ENCODE results near the gene WIPF1.

WIPF1 gene

DNA sequence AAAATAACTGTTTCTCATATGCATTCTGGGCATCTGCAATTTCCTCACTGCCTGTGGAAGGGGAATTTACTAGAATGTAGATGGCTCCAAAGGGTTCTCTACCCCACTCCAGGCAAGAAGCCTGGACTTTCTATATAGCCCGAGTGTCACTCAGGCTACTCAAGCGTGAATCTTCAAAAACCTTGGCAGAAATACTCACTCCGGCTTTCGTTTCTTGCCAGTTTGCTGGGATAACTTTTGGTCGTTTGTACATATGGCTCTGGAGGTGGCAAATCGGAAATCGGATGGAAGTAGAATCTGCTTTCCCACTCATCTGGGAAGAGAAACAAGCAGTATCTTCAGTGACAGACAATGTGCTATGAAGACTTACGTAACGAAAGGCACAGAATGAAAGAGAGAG lies 30.7 kb downstream of the WIPF1 start:
- H3K4me3 Mint-ChIP-seq = no peak overlapping the region
- peaks cover 2% of the 10 kb centered on the region for H3K27me3 Mint-ChIP-seq (ENCODE audit: low read depth, poor library complexity)
- peaks cover 45% of the 10 kb centered on the region for H3K36me3 Mint-ChIP-seq (ENCODE audit: low read depth)
- peaks cover 6% of the 10 kb centered on the region for H3K4me1 Mint-ChIP-seq
- DNase-seq = no peak
- TF ChIP-seq, protein P1, sequence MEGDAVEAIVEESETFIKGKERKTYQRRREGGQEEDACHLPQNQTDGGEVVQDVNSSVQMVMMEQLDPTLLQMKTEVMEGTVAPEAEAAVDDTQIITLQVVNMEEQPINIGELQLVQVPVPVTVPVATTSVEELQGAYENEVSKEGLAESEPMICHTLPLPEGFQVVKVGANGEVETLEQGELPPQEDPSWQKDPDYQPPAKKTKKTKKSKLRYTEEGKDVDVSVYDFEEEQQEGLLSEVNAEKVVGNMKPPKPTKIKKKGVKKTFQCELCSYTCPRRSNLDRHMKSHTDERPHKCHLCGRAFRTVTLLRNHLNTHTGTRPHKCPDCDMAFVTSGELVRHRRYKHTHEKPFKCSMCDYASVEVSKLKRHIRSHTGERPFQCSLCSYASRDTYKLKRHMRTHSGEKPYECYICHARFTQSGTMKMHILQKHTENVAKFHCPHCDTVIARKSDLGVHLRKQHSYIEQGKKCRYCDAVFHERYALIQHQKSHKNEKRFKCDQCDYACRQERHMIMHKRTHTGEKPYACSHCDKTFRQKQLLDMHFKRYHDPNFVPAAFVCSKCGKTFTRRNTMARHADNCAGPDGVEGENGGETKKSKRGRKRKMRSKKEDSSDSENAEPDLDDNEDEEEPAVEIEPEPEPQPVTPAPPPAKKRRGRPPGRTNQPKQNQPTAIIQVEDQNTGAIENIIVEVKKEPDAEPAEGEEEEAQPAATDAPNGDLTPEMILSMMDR (IDR thresholded peaks at IDR 0.05) = no peak
- no peaks in the 10 kb centered on the region for H3K9me3 Mint-ChIP-seq
- no peak overlapping the region for H3K27ac Mint-ChIP-seq

GRCh38 chr2:174563530-174564282 lies 33.9 kb downstream of the WIPF1 start:
- no peak overlapping the region for H3K27ac Mint-ChIP-seq

DNA sequence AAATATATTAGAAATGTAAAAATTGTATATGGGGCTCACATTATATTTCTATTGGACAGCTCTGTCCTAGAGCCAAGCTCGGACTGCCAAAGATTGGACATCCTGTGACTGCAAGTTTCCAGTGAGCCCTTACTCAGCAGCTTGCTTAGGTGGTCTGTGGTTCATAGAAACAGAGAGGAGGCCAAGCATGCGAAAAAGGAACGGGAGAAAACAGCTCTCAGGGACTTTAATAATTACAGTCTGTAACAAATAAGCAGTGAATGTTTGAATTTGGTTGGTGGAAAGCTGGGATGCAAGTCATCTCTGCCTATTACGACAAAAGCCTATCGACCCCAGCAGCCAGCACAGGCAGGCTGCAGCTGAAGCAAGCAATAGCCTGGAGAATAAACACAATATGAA lies 35.6 kb downstream of the WIPF1 start:
- peaks cover 4% of the 10 kb centered on the region for H3K27me3 Mint-ChIP-seq (ENCODE audit: low read depth, poor library complexity)
- peaks cover 17% of the 10 kb centered on the region for H3K36me3 Mint-ChIP-seq (ENCODE audit: low read depth)
- H3K27ac Mint-ChIP-seq = no peak overlapping the region
- TF ChIP-seq, protein P1 (IDR thresholded peaks at IDR 0.05) = no peak
- H3K9me3 Mint-ChIP-seq = no peaks in the 10 kb centered on the region
- H3K4me3 Mint-ChIP-seq = no peak overlapping the region
- DNase-seq = no peak
- H3K4me1 Mint-ChIP-seq = peaks cover 4% of the 10 kb centered on the region

More at GRCh38 chr2:174563530-174564282, 33.9 kb downstream of the WIPF1 start:
- peaks cover 4% of the 10 kb centered on the region for H3K4me1 Mint-ChIP-seq
- H3K9me3 Mint-ChIP-seq = no peaks in the 10 kb centered on the region
- no peak for DNase-seq
- H3K27me3 Mint-ChIP-seq (ENCODE audit: low read depth, poor library complexity) = peaks cover 2% of the 10 kb centered on the region
- no peak overlapping the region for H3K4me3 Mint-ChIP-seq
- H3K36me3 Mint-ChIP-seq (ENCODE audit: low read depth) = peaks cover 29% of the 10 kb centered on the region
- TF ChIP-seq, protein P1 (IDR thresholded peaks at IDR 0.05) = no peak

- Mint-ChIP-seq H3K36me3 (ENCODE audit: low read depth) (peaks cover 12% of the 10 kb centered on the region), H3K4me1 (peaks cover 4% of the 10 kb centered on the region), H3K27ac (no peak overlapping the region), H3K4me3 (no peak overlapping the region), H3K9me3 (no peaks in the 10 kb centered on the region), H3K27me3 (ENCODE audit: low read depth, poor library complexity) (peaks cover 5% of the 10 kb centered on the region)
- DNase-seq = no peak
- TF ChIP-seq, protein P1 (IDR thresholded peaks at IDR 0.05) = no peak
Observed at GRCh38 chr2:174561283-174561971, 36.2 kb downstream of the WIPF1 start.

GRCh38 chr2:174560737-174561136 lies 36.9 kb downstream of the WIPF1 start:
- Mint-ChIP-seq H3K36me3 (ENCODE audit: low read depth) (peaks cover 9% of the 10 kb centered on the region), H3K4me1 (peaks cover 9% of the 10 kb centered on the region), H3K4me3 (no peak overlapping the region), H3K9me3 (no peaks in the 10 kb centered on the region), H3K27ac (no peak overlapping the region), H3K27me3 (ENCODE audit: low read depth, poor library complexity) (peaks cover 5% of the 10 kb centered on the region)
- no peak for DNase-seq
- TF ChIP-seq, protein P1 (IDR thresholded peaks at IDR 0.05) = no peak
